ENCODE results near the gene DSCAM.

Gene DSCAM

GRCh38 chr21:40770435-40771055 lies 76.4 kb downstream of the DSCAM start:
- DNase-seq, result no peak

GRCh38 chr21:40769231-40769630 lies 77.7 kb downstream of the DSCAM start:
- no peak for DNase-seq

GRCh38 chr21:40768056-40768455 lies 78.9 kb downstream of the DSCAM start:
- DNase-seq, result no peak

DNA sequence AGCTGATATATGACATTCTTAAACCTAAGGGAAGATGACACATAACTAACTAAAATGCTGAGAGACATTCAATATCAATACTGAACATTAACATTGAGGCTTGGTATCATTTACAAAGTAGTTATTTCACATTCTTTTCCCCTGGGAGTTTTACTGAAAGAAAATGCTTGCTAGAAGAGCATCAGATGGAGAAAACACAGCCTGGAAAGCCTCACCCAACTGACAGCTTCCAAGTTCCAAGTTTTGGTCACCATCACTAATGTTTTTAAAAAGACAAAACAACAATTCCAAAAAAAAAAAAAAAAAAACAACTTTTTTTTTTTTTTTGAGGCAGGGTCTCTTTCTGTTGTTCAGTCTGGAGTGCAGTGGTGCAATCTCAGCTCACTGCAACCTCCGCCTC lies 80.6 kb downstream of the DSCAM start:
- no peak for DNase-seq

DNA sequence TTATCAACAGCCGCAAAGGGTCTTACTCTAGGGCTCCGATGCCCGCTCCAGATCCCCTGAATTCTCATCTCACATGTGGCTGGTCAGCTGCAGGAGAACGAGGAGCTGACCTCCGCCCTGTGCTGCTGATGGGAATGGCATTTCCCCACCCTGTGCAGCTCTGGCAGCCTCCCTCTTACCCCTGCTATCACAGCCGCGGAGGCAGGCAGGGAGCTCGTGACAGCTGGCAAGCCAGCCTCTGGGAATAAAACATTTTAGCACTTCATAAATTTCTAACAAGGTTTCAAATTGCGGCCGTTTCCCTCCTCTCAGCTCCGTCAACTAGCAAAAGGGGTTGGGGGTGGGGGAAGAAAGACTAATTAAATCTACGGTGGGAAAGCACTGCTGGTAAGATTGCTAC lies 81.1 kb downstream of the DSCAM start:
- DNase-seq, result no peak

GRCh38 chr21:40760821-40761220 lies 86.1 kb downstream of the DSCAM start:
- peak; percentile 61 for DNase-seq

- no peak for DNase-seq
Observed at GRCh38 chr21:40759061-40759460, 87.9 kb downstream of the DSCAM start.

- DNase-seq, result no peak
Observed at GRCh38 chr21:40757366-40757765, 89.6 kb downstream of the DSCAM start.

GRCh38 chr21:40754466-40754865 lies 92.5 kb downstream of the DSCAM start:
- DNase-seq, result no peak

DNA sequence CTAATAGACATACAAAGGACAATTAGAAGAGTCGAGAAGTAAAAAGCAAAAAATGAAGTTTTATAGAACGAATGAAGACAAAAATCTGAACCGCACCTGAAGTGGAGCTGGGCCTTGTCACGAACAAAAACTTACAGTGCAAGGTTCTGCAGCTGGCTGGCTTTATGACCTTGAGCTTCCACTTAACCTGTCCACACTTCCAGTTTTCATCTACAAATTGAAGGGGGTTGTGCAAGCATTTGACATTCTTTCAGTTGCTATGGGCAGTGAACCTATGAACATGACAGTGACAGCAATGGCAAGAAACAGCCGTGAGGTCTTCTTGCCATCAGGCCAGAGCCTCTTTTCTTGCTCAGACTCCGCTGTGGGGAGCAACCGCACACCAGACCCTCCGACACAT lies 93.2 kb downstream of the DSCAM start:
- DNase-seq, result no peak

GRCh38 chr21:40752125-40752524 lies 94.8 kb downstream of the DSCAM start:
- DNase-seq, result no peak

GRCh38 chr21:40751221-40751620 lies 95.7 kb downstream of the DSCAM start:
- DNase-seq, result no peak

DNA sequence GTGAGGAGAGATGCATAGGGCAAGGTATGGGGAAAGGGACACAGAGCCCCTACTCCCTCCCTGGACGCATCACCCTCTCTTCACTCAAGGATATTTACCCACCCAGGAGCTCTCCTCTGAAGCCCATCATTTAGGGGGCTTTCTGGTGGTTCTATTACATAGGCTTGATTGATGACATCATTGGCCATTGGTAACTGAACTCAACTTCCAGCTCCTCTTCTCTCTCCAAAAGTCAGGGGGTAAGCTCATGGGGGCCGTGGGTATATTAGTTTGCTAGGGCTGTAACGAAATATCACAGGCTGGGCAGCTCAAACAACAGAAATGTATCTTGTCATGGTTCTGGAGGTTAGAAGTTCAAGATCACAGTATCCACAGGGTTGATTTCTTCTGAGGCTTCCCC lies 110.8 kb downstream of the DSCAM start:
- no peak for DNase-seq

- no peak for DNase-seq
Observed at GRCh38 chr21:40733024-40733397, 113.9 kb downstream of the DSCAM start.

DNA sequence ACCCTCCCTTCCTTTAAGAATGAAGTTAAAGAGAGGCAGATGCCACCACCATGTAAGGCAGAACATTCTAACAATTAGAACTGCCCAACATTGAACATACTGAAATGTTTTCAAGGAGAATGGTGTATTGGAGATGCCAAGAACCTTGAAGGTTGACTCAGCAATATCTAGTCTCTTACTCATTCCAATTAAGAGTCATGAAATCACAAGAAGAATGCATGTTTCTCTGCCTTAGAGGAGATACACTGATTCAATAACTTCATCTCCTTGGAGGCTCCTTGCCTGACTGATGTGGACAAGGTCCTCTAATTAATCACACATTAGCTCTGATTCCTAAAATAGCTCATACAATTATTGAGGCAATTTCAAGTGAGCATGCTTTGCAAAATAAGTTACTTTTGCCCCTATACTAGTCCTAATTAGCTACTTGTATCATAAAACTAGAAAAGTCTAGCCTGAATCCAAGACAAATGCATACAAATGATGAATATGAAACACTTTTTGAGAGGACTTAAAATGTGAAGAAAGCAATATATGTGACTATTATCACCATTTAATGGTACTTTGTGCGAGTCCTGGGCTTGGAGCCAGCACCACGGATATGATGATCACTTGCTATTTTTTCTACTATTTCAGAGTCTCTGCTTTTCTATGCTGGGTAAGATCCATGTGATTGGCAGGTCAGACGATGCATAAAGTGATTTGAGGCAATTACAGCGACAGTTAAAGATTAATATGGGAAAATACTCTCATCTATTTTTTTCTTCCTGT lies 114.5 kb downstream of the DSCAM start:
- peak; percentile 83 for DNase-seq

GRCh38 chr21:40731206-40731605 lies 115.8 kb downstream of the DSCAM start:
- DNase-seq, result no peak

GRCh38 chr21:40730426-40730800 lies 116.5 kb downstream of the DSCAM start:
- DNase-seq, result no peak

DNA sequence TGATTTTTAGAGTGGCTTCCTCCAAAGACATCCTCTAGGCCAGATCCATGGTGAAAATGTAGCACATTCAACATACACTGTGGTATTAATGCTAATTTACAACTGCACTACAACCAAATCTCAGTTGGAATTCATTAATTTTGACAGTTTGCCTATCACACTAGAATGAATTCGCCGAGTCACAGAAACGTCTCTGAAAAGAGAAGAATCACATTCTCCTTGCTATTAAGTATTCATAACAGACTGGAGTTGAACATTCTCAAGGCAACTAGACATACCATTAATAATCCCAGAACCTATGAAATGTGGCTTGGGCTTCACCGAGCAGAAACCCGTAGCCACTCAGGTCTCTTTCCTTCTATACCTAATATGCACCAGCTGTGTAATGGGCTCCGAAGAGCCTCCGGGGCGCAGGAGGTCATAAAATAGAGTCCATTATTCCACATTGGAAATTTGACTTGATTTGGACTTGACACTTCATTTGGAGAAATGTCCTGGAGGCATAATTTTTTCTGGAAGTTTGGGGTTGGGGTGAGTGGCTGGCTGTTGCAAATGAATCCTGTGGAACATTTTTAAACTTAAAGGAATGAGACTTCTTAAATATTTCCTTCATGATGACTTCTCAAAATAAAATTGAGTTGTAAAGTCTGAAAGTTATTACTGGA lies 117.1 kb downstream of the DSCAM start:
- peak; percentile 58 for DNase-seq

DNA sequence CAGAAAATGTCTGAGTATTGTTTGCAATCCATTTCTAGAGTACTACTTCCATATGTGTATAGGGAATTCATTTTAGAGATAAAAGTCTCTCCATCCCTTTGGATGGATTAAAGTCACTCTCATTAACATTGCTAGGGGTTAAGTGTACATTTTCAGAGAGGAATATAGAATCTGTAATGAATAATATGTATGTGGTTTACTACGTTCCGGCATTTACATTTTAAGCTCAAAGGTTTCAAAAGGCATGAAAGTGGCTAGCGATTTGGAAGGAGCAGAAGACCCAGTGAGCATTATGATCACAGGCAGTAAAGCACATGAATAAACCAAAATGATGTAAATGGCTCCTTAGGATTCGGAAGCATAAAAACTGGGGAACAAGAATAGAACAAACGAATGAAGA lies 123.0 kb downstream of the DSCAM start:
- no peak for DNase-seq

DNA sequence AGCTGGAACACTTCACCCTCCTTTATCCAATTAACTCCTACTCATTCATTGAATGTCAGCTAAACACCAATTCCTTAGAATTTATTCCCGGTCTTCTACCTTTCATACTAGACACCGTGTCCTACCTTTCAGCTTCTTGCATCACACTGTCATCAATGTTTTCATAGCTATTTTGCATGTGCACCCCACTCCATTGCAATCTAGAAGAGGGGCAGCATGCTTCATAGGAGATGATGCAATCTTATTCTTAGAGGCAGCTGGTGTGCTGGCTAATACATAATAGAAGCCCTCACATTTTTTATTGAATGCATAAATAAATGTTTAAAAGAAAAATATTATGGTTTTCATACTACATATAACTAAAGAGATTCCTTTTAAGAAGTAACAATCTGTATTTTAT lies 123.6 kb downstream of the DSCAM start:
- DNase-seq, result no peak

DNA sequence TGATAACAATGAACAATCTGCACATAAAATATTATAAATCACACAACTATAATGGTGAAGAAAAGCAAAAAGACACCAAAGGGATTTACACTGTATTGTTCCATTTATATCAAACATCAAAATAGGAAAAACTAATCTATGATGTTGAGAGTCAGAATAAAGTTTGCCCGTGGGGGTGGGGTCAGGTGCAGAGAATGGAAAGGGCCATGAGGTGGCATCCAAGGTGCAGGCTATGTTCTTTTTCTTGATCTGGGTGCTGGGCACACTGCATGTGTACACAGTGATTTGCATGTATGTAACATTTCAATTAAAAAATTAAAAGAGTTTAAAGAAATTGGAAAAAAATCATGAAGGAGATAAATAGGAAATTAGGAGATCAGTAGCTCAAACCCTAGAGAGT lies 127.3 kb downstream of the DSCAM start:
- DNase-seq, result no peak

DNA sequence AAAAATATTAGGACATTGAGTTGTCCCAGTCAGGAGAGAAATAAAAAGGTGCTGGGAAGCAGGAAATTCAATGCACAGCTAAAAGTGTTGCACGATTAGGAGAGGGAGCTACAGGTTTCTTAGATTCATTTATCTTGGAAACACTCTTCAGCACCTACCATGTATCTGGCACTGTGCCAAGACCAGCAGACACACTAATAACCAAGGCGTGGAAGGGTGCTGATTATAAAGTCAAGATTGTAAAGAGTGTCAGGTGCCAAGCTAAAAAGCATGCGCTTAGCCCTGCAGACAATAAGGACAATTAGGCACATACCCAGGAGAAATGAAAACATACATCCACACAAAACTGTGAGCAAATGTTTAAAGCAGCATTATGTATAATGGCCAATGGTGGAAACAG lies 129.9 kb downstream of the DSCAM start:
- no peak for DNase-seq

GRCh38 chr21:40714536-40714935 lies 132.4 kb downstream of the DSCAM start:
- peak; percentile 9 for DNase-seq

GRCh38 chr21:40707656-40708244 lies 139.2 kb downstream of the DSCAM start:
- no peak for DNase-seq
